PC-3 (cell line): ENCODE results near the gene SMYD2. TPM values are rescaled to one million over a fixed set of nuclear protein-coding genes. Genes with fewer than 3 reads are reported as not detected.

Experiments used
- ATAC-seq: fragments of 200-7000 bp; cut with Tn5 transposase; 2 replicates; pipeline ENCODE4 v1.9.1; 2020; ENCODE audit warnings: mild to moderate bottlenecking, moderate library complexity
- BruUV-seq: library from RNA; stranded (reverse); fragments of 400-500 nt; replicated peaks from 2 replicates; lab custom pipeline; 2021; lab: Mats Ljungman, UMichigan
- CTCF ChIA-PET: fragments of 300-600 bp; sonication (Branson Sonifier 250); formaldehyde crosslinking; loops from one replicate; lab custom pipeline; 2022; ENCODE audit warnings: antibody characterized with exemption; lab: Charles Lee
- POLR2A ChIA-PET: fragments of 300-600 bp; sonication (Branson Sonifier 250); formaldehyde crosslinking; loops from one replicate; lab custom pipeline; 2022; ENCODE audit warnings: antibody characterized with exemption; ENCODE audit not compliant: unreplicated experiment; lab: Charles Lee
- DNase-seq: peaks from one replicate; pipeline ENCODE4 v3.0.0-alpha.2; 2015
- H2AFZ ChIP-seq: fragments of 300-600 bp; sonication (generic); 2 replicates; pipeline ENCODE4 v1.6.0; 2016; ENCODE audit warnings: antibody characterized with exemption, low read length
- H3F3A ChIP-seq: fragments of 300-600 bp; sonication (generic); one replicate; pipeline ENCODE4 v1.6.0; 2017; ENCODE audit warnings: antibody characterized with exemption, low read length, control low read depth, mild to moderate bottlenecking; ENCODE audit not compliant: unreplicated experiment
- H3K27ac ChIP-seq: fragments of 300-600 bp; sonication (generic); 2 replicates; pipeline ENCODE4 v1.5.1; 2016; ENCODE audit warnings: mild to moderate bottlenecking, low read length
- H3K27me3 ChIP-seq: fragments of 300-600 bp; sonication (generic); 2 replicates; pipeline ENCODE4 v1.6.1; 2016; ENCODE audit warnings: low read length, mixed read lengths
- H3K36me3 ChIP-seq: fragments of 300-600 bp; sonication (generic); 2 replicates; pipeline ENCODE4 v1.6.1; 2016; ENCODE audit warnings: low read depth, mixed run types, low read length, mixed read lengths
- H3K4me1 ChIP-seq: fragments of 300-600 bp; sonication (generic); 2 replicates; pipeline ENCODE4 v1.5.1; 2016; ENCODE audit warnings: low read length; ENCODE audit not compliant: insufficient read depth
- H3K4me2 ChIP-seq: fragments of 300-600 bp; sonication (generic); 2 replicates; pipeline ENCODE4 v1.6.0; 2016; ENCODE audit warnings: low read length
- H3K4me3 ChIP-seq: fragments of 300-600 bp; sonication (generic); 2 replicates; pipeline ENCODE4 v1.5.1; 2016; ENCODE audit warnings: mild to moderate bottlenecking, low read length, mixed read lengths
- H3K79me2 ChIP-seq: fragments of 300-600 bp; sonication (generic); 2 replicates; pipeline ENCODE4 v1.6.1; 2017; ENCODE audit warnings: low read length, mixed read lengths
- H3K9ac ChIP-seq: fragments of 300-600 bp; sonication (generic); 2 replicates; pipeline ENCODE4 v1.6.0; 2016; ENCODE audit warnings: mild to moderate bottlenecking, low read length
- H3K9me2 ChIP-seq: fragments of 300-600 bp; sonication (generic); replicated peaks from 2 replicates; pipeline ENCODE4 v1.6.1; 2016; ENCODE audit warnings: mixed run types, low read length, mixed read lengths
- H3K9me3 ChIP-seq: fragments of 300-600 bp; sonication (generic); 2 replicates; pipeline ENCODE4 v1.6.1; 2016; ENCODE audit warnings: low read length, mixed read lengths
- H4K20me1 ChIP-seq: fragments of 300-600 bp; sonication (generic); 2 replicates; pipeline ENCODE4 v1.6.1; 2016; ENCODE audit warnings: low read length, mixed read lengths
- CTCF ChIP-seq: fragments of 300-600 bp; sonication (generic); conservative IDR thresholded peaks from 2 replicates; pipeline ENCODE4 v1.5.1; 2017; ENCODE audit warnings: antibody characterized with exemption, low read depth, mild to moderate bottlenecking, low read length
- EZH2 ChIP-seq: fragments of 300-600 bp; sonication (generic); IDR thresholded peaks from one replicate; pipeline ENCODE4 v1.6.1; 2017; ENCODE audit warnings: antibody characterized with exemption, mild to moderate bottlenecking, low read length; ENCODE audit not compliant: unreplicated experiment
- EZH2phosphoT487 ChIP-seq: fragments of 300-600 bp; sonication (generic); IDR thresholded peaks from 2 replicates; pipeline ENCODE4 v1.6.1; 2018; ENCODE audit warnings: mild to moderate bottlenecking, antibody characterized with exemption, low read length, borderline replicate concordance
- intact Hi-C: fragments of 100-400 bp; cut with micrococcal nuclease; formaldehyde crosslinking; loops from 2 replicates; pipeline ENCODE4 v1.9.0; 2023
- total RNA-seq: library from RNA; depleted of rRNA; stranded (reverse); fragments of >200 nt; gene quantifications from 2 replicates; pipeline ENCODE4 v1.2.3, GENCODE V29; 2014

SMYD2 gene
- total RNA-seq, 1 experiment from 2014 or later, result 124 TPM

- Histone ChIP-seq H3K4me3 (no peak overlapping the region), H3K79me2 (no peaks in the 10 kb centered on the region), H3F3A (no peaks in the 10 kb centered on the region), H3K27me3 (no peaks in the 10 kb centered on the region), H3K9ac (no peak overlapping the region), H3K4me2 (no peak overlapping the region), H3K9me2 (no peaks in the 10 kb centered on the region), H3K9me3 (no peaks in the 10 kb centered on the region), H2AFZ (no peak overlapping the region), H4K20me1 (no peaks in the 10 kb centered on the region), H3K36me3 (peaks cover 23% of the 10 kb centered on the region; the same call in 1 of the 2 replicates), H3K4me1 (no peaks in the 10 kb centered on the region), H3K27ac (no peak overlapping the region)
- BruUV-seq, result TSS peak; percentile 4
- ATAC-seq (no peak), DNase-seq (no peak)
- TF ChIP-seq CTCF (no peak), EZH2phosphoT487 (no peak), EZH2 (no peak)
- ChIA-PET POLR2A (no interaction called here), CTCF (no interaction called here)
- intact Hi-C loops, result no loop called here
Observed at GRCh38 chr1:214354440-214355148, 73.6 kb downstream of the SMYD2 start.

- BruUV-seq, result no TSS peak
- Histone ChIP-seq H3K9me2 (no peaks in the 10 kb centered on the region), H3K9ac (no peak overlapping the region), H2AFZ (no peak overlapping the region), H3K4me2 (no peak overlapping the region), H3K36me3 (peaks cover 51% of the 10 kb centered on the region), H3K79me2 (no peaks in the 10 kb centered on the region), H3K27me3 (no peaks in the 10 kb centered on the region), H3K4me1 (no peaks in the 10 kb centered on the region), H3K9me3 (no peaks in the 10 kb centered on the region), H3K4me3 (no peak overlapping the region), H3F3A (no peaks in the 10 kb centered on the region), H4K20me1 (no peaks in the 10 kb centered on the region), H3K27ac (no peak overlapping the region)
- intact Hi-C loops, result no loop called here
- no peak for ATAC-seq
- POLR2A ChIA-PET, result no interaction called here
- DNase-seq, result no peak
- CTCF ChIA-PET, result no interaction called here
- TF ChIP-seq EZH2 (no peak), EZH2phosphoT487 (no peak), CTCF (no peak)
Observed at GRCh38 chr1:214360116-214360515, 79.2 kb downstream of the SMYD2 start.

- Histone ChIP-seq H3K4me2 (no peak overlapping the region), H3K36me3 (peaks cover 53% of the 10 kb centered on the region), H3K4me3 (no peak overlapping the region), H3K27me3 (no peaks in the 10 kb centered on the region), H3K79me2 (no peaks in the 10 kb centered on the region), H3K9ac (no peak overlapping the region), H3K27ac (no peak overlapping the region), H3K9me3 (no peaks in the 10 kb centered on the region), H4K20me1 (no peaks in the 10 kb centered on the region), H2AFZ (no peak overlapping the region), H3K4me1 (no peaks in the 10 kb centered on the region), H3K9me2 (no peaks in the 10 kb centered on the region), H3F3A (no peaks in the 10 kb centered on the region)
- ATAC-seq (no peak), DNase-seq (no peak)
- ChIA-PET POLR2A (no interaction called here), CTCF (no interaction called here)
- intact Hi-C loops, result no loop called here
- BruUV-seq, result no TSS peak
- TF ChIP-seq EZH2, result no peak
- no peak for TF ChIP-seq CTCF
- no peak for TF ChIP-seq EZH2phosphoT487
Observed at GRCh38 chr1:214360525-214361164, 79.7 kb downstream of the SMYD2 start.
